H1 (cell line): Measurements from ENCODE around the gene RAB8B.

Source experiments
- ASH2L ChIP-seq: fragments of 200-600, 300-600 bp; sonication (generic); IDR thresholded peaks from one replicate; pipeline ENCODE4 v1.7.1; 2017; ENCODE audit warnings: low read length
- CREB1 ChIP-seq: IDR thresholded peaks from 2 replicates; pipeline ENCODE4 v1.6.1; 2012; ENCODE audit warnings: inconsistent platforms
- EP300 ChIP-seq, 2 experiments: IDR thresholded peaks; 1 replicate in 1 of 2; 2 replicates in 1 of 2; pipeline ENCODE4 v1.6.1; 2011 to 2012; ENCODE audit warnings: low read depth in 2 of 2, low read length in 2 of 2, mild to moderate bottlenecking in 2 of 2, borderline replicate concordance in 1 of 2, inconsistent platforms in 1 of 2, moderate library complexity in 1 of 2
- EZH2 ChIP-seq: fragments of 200-600 bp; sonication (generic); IDR thresholded peaks from 2 replicates; pipeline ENCODE4 v1.7.1; 2012; ENCODE audit warnings: low read depth, mild to moderate bottlenecking, moderate library complexity, low read length, inconsistent platforms; ENCODE audit not compliant: severe bottlenecking
- GABPA ChIP-seq: IDR thresholded peaks from 2 replicates; pipeline ENCODE4 v1.6.1; 2011; ENCODE audit warnings: mild to moderate bottlenecking, low read length, moderate library complexity, borderline replicate concordance; ENCODE audit not compliant: insufficient read depth
- POLR2A ChIP-seq, 2 experiments: IDR thresholded peaks; 1 replicate in 1 of 2; 2 replicates in 1 of 2; pipeline ENCODE4 v1.6.1; 2011; ENCODE audit warnings: low read depth in 2 of 2, low read length in 2 of 2, mild to moderate bottlenecking in 2 of 2; ENCODE audit errors: control extremely low read depth in 1 of 2
- POLR2AphosphoS5 ChIP-seq: IDR thresholded peaks from 2 replicates; pipeline ENCODE4 v1.6.1; 2011; ENCODE audit warnings: low read depth, low read length
- SIN3A ChIP-seq, 2 experiments: IDR thresholded peaks in 1 of 2; conservative IDR thresholded peaks in 1 of 2; 2 replicates each; pipeline ENCODE4 v1.6.1; 2011 to 2012; ENCODE audit warnings: low read length in 2 of 2, improper control_type of control experiment in 1 of 2, low read depth in 1 of 2, mild to moderate bottlenecking in 1 of 2
- TAF1 ChIP-seq: IDR thresholded peaks from 2 replicates; pipeline ENCODE4 v1.6.1; 2011; ENCODE audit warnings: mild to moderate bottlenecking, low read depth, low read length
- TF ChIP-seq, protein P1 (sequence below), 3 experiments: IDR thresholded peaks; 1 replicate in 2 of 3; 2 replicates in 1 of 3; pipeline versions ENCODE4 v1.5.1 to v1.6.1; 2011; ENCODE audit warnings: low read length in 3 of 3, mild to moderate bottlenecking in 3 of 3, inconsistent platforms in 2 of 3, low read depth in 1 of 3, moderate library complexity in 1 of 3; ENCODE audit not compliant: insufficient read depth in 1 of 3; ENCODE audit errors: control extremely low read depth in 1 of 3
- TF ChIP-seq, protein P2 (sequence below): fragments of 300-600 bp; sonication (generic); IDR thresholded peaks from 2 replicates; pipeline ENCODE4 v1.7.1; 2012; ENCODE audit warnings: low read length, moderate library complexity, mild to moderate bottlenecking, inconsistent platforms; ENCODE audit not compliant: insufficient replicate concordance

DNA sequence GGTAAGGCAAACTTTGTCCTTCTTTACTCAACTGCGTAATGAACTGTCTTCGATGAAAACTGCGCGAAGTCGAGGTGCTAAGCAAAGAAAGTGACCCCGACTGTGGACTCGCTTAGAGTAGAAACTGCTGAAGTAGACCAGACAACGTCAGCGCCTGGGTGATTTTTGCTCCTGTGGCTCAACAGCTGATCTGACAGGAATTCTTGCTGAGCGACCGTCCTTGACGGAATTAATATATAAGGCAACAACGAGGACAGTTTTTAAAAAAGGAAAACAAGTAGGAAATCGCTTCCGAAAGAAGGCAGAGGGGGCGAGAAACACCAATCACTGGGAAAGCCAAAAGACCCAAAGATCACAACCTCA, 32.7 kb upstream of the RAB8B start:
- TF ChIP-seq TAF1 (no peak), EZH2 (no peak), EP300 (IDR thresholded peaks at IDR 0.05; ENCODE audit: borderline replicate concordance in 1 of 2, low read depth in 2 of 2, low read length in 2 of 2) (no peak), POLR2AphosphoS5 (no peak), POLR2A (IDR thresholded peaks at IDR 0.05; ENCODE audit: control extremely low read depth in 1 of 2, low read depth in 2 of 2, low read length in 2 of 2) (no peak), GABPA (no peak), CREB1 (no peak), SIN3A (conservative IDR thresholded peaks at IDR 0.05 in 1 of 2, IDR thresholded peaks at IDR 0.05 in 1 of 2; ENCODE audit: low read depth in 1 of 2, low read length in 2 of 2) (no peak), ASH2L (no peak)
- TF ChIP-seq, protein P1, sequence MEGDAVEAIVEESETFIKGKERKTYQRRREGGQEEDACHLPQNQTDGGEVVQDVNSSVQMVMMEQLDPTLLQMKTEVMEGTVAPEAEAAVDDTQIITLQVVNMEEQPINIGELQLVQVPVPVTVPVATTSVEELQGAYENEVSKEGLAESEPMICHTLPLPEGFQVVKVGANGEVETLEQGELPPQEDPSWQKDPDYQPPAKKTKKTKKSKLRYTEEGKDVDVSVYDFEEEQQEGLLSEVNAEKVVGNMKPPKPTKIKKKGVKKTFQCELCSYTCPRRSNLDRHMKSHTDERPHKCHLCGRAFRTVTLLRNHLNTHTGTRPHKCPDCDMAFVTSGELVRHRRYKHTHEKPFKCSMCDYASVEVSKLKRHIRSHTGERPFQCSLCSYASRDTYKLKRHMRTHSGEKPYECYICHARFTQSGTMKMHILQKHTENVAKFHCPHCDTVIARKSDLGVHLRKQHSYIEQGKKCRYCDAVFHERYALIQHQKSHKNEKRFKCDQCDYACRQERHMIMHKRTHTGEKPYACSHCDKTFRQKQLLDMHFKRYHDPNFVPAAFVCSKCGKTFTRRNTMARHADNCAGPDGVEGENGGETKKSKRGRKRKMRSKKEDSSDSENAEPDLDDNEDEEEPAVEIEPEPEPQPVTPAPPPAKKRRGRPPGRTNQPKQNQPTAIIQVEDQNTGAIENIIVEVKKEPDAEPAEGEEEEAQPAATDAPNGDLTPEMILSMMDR (IDR thresholded peaks at IDR 0.05; ENCODE audit: control extremely low read depth in 1 of 3, insufficient read depth in 1 of 3, low read depth in 1 of 3, low read length in 3 of 3) = no peak
- TF ChIP-seq, protein P2, sequence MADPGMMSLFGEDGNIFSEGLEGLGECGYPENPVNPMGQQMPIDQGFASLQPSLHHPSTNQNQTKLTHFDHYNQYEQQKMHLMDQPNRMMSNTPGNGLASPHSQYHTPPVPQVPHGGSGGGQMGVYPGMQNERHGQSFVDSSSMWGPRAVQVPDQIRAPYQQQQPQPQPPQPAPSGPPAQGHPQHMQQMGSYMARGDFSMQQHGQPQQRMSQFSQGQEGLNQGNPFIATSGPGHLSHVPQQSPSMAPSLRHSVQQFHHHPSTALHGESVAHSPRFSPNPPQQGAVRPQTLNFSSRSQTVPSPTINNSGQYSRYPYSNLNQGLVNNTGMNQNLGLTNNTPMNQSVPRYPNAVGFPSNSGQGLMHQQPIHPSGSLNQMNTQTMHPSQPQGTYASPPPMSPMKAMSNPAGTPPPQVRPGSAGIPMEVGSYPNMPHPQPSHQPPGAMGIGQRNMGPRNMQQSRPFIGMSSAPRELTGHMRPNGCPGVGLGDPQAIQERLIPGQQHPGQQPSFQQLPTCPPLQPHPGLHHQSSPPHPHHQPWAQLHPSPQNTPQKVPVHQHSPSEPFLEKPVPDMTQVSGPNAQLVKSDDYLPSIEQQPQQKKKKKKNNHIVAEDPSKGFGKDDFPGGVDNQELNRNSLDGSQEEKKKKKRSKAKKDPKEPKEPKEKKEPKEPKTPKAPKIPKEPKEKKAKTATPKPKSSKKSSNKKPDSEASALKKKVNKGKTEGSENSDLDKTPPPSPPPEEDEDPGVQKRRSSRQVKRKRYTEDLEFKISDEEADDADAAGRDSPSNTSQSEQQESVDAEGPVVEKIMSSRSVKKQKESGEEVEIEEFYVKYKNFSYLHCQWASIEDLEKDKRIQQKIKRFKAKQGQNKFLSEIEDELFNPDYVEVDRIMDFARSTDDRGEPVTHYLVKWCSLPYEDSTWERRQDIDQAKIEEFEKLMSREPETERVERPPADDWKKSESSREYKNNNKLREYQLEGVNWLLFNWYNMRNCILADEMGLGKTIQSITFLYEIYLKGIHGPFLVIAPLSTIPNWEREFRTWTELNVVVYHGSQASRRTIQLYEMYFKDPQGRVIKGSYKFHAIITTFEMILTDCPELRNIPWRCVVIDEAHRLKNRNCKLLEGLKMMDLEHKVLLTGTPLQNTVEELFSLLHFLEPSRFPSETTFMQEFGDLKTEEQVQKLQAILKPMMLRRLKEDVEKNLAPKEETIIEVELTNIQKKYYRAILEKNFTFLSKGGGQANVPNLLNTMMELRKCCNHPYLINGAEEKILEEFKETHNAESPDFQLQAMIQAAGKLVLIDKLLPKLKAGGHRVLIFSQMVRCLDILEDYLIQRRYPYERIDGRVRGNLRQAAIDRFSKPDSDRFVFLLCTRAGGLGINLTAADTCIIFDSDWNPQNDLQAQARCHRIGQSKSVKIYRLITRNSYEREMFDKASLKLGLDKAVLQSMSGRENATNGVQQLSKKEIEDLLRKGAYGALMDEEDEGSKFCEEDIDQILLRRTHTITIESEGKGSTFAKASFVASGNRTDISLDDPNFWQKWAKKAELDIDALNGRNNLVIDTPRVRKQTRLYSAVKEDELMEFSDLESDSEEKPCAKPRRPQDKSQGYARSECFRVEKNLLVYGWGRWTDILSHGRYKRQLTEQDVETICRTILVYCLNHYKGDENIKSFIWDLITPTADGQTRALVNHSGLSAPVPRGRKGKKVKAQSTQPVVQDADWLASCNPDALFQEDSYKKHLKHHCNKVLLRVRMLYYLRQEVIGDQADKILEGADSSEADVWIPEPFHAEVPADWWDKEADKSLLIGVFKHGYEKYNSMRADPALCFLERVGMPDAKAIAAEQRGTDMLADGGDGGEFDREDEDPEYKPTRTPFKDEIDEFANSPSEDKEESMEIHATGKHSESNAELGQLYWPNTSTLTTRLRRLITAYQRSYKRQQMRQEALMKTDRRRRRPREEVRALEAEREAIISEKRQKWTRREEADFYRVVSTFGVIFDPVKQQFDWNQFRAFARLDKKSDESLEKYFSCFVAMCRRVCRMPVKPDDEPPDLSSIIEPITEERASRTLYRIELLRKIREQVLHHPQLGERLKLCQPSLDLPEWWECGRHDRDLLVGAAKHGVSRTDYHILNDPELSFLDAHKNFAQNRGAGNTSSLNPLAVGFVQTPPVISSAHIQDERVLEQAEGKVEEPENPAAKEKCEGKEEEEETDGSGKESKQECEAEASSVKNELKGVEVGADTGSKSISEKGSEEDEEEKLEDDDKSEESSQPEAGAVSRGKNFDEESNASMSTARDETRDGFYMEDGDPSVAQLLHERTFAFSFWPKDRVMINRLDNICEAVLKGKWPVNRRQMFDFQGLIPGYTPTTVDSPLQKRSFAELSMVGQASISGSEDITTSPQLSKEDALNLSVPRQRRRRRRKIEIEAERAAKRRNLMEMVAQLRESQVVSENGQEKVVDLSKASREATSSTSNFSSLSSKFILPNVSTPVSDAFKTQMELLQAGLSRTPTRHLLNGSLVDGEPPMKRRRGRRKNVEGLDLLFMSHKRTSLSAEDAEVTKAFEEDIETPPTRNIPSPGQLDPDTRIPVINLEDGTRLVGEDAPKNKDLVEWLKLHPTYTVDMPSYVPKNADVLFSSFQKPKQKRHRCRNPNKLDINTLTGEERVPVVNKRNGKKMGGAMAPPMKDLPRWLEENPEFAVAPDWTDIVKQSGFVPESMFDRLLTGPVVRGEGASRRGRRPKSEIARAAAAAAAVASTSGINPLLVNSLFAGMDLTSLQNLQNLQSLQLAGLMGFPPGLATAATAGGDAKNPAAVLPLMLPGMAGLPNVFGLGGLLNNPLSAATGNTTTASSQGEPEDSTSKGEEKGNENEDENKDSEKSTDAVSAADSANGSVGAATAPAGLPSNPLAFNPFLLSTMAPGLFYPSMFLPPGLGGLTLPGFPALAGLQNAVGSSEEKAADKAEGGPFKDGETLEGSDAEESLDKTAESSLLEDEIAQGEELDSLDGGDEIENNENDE = no peak
